ENCODE measurements around the gene ST8SIA5.

- no peak for TF ChIP-seq CTCF (conservative IDR thresholded peaks at IDR 0.05 in 1 of 2, IDR thresholded peaks at IDR 0.05 in 1 of 2; ENCODE audit: low read depth in 1 of 2, low read length in 2 of 2)
- no peak for TF ChIP-seq EZH2 (IDR thresholded peaks at IDR 0.05; ENCODE audit: low read length, missing control alignments)
Observed at GRCh38 chr18:46680784-46681695, 75.8 kb downstream of the ST8SIA5 start.

All from fibroblast of lung (primary cell).